Esophagus mucosa (tissue), 1 donor: ENCODE results near the gene PLAAT2. TPM values are rescaled to one million over a fixed set of nuclear protein-coding genes. Genes with fewer than 3 reads are reported as not detected.
"Not testable (repeated sequence)": the region's sequence is repeated elsewhere in the genome, so short reads cannot be mapped to it uniquely, and the experiment has no call there.

Source experiments
- ATAC-seq: fragments of 200-7000 bp; cut with Tn5 transposase; one replicate; pipeline ENCODE4 v1.9.1; 2020
- total RNA-seq: library from RNA; stranded (reverse); gene quantifications from one replicate; pipeline ENCODE4 v1.2.4, GENCODE V29; 2023
- donor health status: DM: yes; HTN: yes; CAD: no.

PLAAT2 gene
- total RNA-seq, result 0.84 TPM

DNA sequence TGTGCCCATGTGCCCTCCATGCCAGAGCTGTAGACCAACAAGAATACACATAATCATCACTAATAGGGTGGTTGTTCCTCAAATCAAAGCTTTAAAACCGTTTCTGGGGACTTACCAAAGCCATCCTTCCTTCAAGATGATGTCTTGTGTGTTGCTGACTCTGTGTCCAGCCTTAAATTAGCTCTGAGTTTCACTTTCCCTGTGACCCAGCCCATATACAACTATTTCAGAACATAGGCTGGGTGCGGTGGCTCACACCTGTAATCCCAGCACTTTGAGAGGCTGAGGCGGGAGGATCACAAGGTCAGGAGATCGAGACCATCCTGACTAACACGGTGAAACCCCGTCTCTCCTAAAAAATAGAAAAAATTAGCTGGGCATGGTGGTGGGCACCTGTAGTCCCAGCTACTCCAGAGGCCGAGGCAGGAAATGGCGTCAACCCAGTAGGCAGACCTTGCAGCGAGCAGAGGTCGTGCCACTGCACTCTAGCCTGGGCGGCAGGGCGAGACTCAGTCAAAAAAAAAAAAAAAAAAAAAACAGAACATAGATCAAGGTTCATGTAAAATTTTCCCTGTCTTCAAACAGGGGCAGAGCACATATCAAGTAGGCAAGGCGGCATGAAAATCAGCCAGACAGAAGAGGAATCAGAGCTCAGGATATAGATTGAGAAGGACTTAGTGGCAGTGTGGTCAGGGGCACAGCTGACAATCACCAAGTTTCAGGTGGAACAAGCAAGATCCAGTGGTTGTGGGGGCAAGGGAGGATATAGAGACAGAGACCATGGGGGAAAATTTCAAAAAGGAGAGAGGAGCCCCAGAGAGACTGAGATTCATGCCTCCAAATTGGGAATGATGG is at the start of gene PLAAT2:
Gene PLAAT2, minus strand, starts transcription at position 179 of the 855 bp plus-strand sequence. Its CDS starts 55 bp downstream, at position 124.
- ATAC-seq, result no peak

- ATAC-seq, result no peak
Observed at GRCh38 chr11:63612181-63612580, 49.0 kb upstream of the PLAAT2 start.

DNA sequence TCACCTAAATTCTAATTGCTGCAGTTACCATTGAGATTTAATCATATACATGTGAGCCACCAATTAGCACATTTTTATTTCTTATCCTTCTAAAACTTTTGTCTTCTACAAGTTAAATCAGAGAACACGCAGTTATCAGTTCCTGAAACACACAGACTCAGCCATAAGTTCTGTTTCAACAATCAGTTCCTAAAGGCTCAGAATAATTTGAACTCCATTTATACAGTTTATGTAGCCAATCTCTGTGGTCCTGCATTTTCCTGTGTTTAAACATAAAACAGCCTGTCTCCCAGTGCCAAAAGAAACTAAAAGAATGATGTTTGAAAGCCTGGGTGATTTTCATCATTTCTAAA is 48.2 kb upstream of the PLAAT2 start:
- no peak for ATAC-seq

- no peak for ATAC-seq
Observed at GRCh38 chr11:63610604-63611394, 47.6 kb upstream of the PLAAT2 start.

DNA sequence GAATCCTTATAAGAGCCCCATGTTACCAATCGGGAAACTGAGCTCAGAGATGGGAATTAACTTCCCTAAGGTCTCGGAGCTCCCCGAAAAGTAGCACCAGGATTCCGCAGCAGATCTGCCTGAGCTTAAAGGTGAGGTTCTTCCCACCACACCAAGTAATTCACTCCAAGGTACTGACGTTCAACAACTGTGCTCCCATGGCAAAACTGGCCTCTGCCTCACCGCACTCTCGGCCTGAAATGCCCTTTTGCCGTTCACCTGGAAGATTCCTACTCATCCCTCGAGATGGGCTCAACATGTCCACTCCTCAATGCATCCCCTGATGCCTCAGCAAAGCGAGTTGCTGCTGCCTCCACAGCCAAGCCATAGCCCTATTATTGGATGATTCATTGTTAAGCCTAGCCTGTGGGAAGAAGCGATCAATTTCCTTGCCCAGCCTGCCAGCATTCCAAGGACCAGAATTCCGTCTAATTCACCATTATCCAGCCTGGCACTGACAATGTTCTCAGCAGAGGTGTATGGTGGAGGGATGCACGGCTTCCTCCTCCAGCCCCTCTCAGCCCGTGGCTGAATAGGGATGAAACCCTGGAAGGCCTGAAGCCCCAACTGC is 46.9 kb upstream of the PLAAT2 start:
- ATAC-seq, result no peak

DNA sequence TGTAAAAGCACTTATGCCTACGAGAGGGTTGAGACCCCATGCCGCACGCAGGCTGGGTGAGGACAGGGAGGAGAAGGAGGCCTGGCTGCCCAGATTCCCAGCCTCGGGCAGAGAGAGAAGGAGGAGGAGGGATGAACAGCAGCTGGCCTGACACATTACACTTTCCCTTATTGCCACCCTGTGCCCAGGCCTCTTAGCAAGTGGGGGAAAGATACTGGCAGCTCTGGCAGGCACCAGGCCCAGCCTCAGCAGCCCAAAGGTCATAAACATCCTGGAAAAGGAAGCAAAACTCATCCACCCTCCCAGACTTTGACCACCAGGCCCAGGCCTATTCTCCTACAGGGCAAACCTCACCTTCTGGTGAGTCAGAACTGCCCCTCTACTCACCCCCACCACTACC is 46.4 kb upstream of the PLAAT2 start:
- ATAC-seq, result no peak

- ATAC-seq, result no peak
Observed at GRCh38 chr11:63608353-63609345, 45.5 kb upstream of the PLAAT2 start.

GRCh38 chr11:63603180-63603518 is 40.0 kb upstream of the PLAAT2 start:
- ATAC-seq, result no peak

GRCh38 chr11:63602290-63603179 is 39.4 kb upstream of the PLAAT2 start:
- not testable (repeated sequence) for ATAC-seq

DNA sequence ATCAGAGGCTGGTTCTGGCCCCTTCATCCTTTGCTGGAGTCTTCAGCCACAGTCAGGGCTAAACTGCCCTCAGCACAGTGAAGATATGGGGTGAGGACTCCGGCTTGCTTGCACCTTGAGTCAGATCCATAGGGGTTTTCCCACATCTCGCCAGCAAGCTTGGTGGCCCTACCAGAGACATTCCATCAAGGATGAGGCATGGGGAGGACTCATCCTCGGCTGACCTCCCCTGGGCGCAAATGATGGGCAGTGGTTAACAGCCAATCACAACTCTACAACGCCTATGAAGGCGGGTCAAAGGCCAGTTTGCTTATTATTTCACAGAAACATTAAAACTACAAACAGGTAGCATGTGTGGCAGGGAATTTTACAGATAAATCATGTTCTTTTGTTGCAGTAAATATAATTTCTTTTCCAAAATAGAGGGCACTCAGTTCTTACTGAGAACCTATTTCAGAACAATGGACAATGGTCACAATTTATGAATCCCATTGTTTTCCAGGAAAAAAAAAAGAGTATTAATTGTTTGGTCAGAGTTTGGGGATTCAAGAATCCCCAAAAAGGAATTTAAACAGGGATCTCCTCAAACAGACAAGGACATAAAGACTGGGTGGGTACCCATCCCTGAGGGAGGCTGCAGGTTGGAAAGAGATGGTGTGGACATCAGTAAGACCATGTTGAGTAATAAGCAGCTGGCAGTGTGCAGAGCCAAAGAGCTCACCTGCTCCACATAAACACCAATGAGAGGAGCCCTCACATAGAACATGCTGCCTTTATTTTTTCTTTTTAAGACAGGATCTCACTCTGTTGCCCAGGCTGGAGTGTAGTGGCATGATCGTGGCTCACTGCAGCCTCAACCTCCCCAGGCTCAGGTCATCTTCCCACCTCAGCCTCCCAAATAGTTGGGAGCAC is 36.3 kb upstream of the PLAAT2 start:
- no peak for ATAC-seq

DNA sequence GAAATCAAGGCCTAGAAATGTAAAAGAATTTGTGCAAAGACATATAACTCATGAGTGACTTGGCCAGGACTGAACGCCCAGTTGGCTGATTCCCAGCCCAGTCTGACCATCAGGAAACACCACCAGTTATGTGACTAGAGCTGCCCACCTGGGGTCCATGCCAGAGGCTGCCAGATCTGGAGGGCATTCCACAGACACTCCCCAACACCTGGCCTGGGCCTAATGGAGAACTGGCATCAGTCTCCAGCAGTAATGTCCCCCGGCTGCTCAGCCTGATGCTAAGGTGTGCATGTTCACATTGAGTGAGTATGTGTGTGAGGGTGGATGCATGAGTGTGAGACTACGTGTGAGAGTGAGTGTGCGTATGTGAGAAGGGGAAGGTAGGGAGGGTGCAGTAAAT is 35.4 kb upstream of the PLAAT2 start:
- ATAC-seq, result no peak

DNA sequence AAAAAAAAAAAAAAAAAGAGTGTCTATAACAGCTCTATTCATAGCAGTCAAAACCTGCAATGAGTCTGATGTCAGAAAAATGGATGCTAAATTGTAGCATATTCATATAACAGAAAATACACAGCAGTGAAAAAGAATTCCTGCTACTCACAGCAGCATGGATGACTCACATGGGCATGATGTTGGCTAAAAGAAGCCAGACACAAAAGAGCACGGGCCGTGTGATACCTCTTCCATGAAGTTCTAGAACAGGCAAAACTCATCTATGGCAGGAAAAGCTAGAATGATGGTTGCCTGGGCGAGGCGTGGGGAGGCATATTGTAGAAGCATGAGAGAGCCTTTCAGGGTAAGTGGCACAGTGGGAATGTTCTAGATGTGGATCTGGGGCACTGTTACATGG is 32.1 kb upstream of the PLAAT2 start:
- ATAC-seq, result no peak

DNA sequence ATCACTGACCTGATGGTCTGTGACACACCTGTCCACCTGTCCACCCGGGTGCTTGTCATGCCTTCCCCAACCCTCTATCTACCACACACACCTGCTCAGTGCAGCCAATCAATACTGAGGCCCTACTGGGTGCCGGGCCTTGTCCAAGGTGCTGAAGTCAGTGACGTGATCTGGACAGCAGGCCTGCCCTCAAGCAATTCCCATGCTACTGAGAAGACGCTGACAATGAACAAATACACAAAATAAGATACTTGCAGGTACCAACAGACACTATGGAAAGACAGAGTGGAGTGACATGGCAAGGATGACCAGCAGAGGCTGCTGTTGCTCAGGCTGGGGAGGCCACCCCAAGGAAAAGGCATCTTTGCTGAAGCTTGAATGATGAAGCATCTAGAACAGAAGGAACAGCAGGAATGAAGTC is 29.8 kb upstream of the PLAAT2 start:
- peak; percentile 63 for ATAC-seq

DNA sequence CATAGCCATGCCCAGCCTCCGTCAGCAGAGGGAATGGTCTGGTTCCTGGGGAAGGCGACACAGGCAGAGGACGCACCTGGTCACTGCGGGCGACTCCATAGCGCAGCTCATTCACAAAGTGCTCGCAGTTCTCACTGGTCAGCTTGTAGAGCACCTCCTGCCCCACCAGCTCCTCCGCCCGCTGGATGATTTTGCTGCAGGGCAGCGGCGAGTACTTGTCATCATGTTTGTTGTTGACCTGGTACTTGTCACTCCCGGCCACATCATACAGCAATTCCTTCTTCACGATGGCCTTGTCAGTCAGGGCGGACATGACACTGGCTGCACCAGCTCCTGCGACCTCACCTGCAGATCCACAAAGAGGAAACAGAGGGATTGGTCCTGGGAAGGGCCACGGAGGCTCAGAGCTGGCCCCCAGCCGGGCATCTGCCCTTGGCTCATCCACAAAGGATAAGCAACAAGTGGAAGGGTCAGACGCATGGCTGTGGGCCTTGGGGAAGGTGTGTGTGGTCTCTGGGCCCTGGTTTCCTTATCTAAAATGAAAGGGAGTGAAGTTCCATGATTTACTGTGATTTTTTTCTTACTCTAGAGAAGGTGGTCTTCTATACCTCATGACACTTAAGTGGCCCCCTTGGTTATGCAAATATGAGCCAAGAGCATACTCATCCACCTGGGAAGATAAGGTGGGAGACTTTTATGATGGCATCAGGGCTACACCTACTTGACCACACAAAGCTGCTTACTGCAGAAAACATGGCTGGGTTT is 27.0 kb upstream of the PLAAT2 start:
- ATAC-seq, result no peak

GRCh38 chr11:63589000-63589399 is 25.8 kb upstream of the PLAAT2 start:
- no peak for ATAC-seq

DNA sequence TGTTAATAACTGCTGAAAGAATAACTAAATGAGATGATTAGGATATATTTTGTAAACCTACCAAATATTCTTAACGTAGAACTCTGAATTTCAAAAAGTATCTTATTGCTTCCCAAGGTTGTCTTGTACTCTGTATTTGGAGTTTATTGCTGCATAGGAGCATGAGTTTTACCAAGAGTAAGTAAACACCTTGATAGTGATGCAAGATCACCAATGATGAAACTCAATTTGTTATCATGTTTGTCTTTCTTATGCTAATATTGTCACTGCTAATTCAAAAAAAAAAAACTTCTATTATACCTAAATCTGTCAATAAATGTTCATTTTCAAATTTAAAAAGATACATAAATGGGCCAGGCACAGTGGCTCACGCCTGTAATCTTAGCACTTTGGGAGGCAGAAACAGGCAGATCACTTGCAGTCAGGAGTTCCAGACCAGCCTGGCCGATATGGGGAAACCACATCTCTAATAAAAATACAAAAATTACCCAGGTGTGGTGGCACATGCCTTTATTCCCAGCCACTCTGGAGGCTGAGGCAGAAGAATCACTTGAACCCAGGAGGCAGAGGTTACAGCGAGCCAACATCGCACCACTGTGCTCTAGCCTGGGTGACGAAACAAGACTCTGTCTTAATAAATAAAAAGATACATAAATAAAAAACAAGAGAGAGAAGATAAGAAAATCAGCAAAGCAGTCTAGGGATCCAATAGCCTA is 23.4 kb upstream of the PLAAT2 start:
- ATAC-seq, result no peak

DNA sequence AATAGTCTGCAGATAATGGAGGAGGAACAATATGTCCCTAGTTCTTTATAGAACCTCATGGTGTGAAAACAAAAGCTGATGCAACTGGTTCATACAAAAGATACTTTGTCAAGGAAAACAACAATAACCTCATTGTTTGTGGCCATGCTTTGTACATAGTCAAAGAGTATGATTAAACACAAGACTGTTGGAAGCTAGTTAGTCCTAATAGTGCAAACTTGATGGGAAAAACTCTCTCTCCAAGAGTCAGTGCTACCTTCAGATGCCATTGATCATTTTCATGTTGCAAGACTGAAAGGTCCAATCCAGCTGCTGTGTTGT is 20.1 kb upstream of the PLAAT2 start:
- no peak for ATAC-seq

DNA sequence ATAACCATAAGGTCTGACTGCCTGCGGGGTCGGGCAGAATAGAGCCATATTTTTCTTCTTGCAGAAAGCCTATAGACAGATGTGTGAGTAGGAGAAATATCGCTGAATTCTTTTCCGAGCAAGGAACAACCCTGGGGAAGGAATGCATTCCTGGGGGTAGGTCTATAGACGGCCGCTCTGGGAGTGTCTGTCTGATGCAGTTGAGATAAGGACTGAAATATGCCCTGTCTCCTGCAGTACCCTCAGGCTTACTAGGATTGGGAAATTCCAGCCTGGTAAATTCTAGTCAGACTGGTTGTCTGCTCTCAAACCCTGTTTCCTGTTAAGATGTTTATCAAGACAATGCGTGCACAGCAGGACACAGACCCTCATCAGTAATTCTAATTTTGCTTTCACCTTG is 18.0 kb upstream of the PLAAT2 start:
- not testable (repeated sequence) for ATAC-seq

- not testable (repeated sequence) for ATAC-seq
Observed at GRCh38 chr11:63578882-63579281, 15.7 kb upstream of the PLAAT2 start.
